Transverse colon (tissue), 4 donors: Measurements from ENCODE around the gene CCRL2.

Experiments used
- EP300 ChIP-seq: sonication (generic); formaldehyde crosslinking; IDR thresholded peaks from one replicate; pipeline ENCODE4 v1.6.1; 2017; ENCODE audit warnings: antibody characterized with exemption, low read depth
- POLR2A ChIP-seq: fragments of 450-650 bp; IDR thresholded peaks from one replicate; pipeline ENCODE4 v1.6.1; 2016; ENCODE audit warnings: antibody characterized with exemption, mild to moderate bottlenecking, moderate library complexity
- POLR2AphosphoS5 ChIP-seq, 3 donors: sonication (generic); formaldehyde crosslinking; IDR thresholded peaks; one replicate each; pipeline ENCODE4 v1.6.1; 2016; ENCODE audit warnings: antibody characterized with exemption in 3 of 3
- TF ChIP-seq, protein P1 (sequence below), 5 experiments: fragments of 200-600 bp in 3 of 5; fragments of 450-650 bp in 2 of 5; sonication (generic) in 3 of 5; IDR thresholded peaks; 1 replicate in 2 of 5; 2 replicates in 3 of 5; pipeline ENCODE4 v1.5.1; 2016 to 2017; ENCODE audit warnings: antibody characterized with exemption in 5 of 5, inconsistent platforms in 3 of 5, mild to moderate bottlenecking in 2 of 5, moderate library complexity in 1 of 5

DNA sequence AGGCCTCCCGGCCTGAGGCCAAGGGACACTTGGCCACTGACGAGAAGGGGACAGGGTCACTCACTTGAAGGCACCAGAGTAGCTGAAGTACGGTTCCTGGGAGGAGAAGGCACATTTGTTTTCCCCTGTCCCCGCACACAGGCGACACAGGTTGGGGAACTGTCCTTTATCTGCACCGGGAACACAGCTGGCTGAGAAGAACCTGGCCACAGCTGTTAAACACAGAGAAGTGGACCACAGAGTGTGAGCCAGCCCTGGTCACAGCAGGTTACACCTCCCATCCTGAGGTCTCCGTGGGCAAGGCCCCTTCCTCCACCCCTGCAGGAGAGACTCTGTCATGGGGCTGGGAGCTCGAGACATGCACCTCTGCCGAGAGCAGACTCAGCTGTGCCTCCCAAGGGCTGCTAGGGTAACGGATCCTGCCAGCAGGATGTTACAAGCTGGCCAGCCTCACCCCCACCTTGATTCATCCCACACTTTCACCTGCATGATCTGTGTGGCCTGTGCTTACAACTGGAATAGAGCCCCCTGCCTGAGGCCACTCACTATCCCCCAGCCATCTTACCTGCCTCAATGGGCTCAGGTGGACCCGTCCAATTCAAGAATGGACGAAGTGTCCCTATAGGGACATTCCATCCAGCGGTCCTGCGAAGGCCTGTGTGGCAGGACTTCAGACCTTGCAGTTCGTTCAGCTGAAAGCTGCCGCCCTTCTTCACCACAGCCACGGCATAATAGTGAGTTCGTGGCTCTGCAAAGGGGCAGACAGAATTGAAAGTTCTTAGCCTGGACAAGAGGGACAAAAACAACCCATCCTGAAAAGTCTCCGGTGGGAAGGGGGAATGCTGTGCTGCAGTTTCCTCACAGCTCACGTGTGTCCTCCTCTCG lies 48.4 kb downstream of the CCRL2 start:
- TF ChIP-seq, protein P1, sequence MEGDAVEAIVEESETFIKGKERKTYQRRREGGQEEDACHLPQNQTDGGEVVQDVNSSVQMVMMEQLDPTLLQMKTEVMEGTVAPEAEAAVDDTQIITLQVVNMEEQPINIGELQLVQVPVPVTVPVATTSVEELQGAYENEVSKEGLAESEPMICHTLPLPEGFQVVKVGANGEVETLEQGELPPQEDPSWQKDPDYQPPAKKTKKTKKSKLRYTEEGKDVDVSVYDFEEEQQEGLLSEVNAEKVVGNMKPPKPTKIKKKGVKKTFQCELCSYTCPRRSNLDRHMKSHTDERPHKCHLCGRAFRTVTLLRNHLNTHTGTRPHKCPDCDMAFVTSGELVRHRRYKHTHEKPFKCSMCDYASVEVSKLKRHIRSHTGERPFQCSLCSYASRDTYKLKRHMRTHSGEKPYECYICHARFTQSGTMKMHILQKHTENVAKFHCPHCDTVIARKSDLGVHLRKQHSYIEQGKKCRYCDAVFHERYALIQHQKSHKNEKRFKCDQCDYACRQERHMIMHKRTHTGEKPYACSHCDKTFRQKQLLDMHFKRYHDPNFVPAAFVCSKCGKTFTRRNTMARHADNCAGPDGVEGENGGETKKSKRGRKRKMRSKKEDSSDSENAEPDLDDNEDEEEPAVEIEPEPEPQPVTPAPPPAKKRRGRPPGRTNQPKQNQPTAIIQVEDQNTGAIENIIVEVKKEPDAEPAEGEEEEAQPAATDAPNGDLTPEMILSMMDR (IDR thresholded peaks at IDR 0.05), result no peak
- TF ChIP-seq EP300 (no peak), POLR2A (no peak), POLR2AphosphoS5 (IDR thresholded peaks at IDR 0.05) (no peak)
